ACHN (cell line): ENCODE measurements around the gene NDUFA12.

ENCODE experiments used
- DNase-seq: peaks from one replicate; pipeline ENCODE4 v3.0.0-alpha.2; 2015
- in situ Hi-C: cut with HindIII; loops from 2 replicates; pipeline ENCODE4 v1.10.0; 2017; ENCODE audit warnings: low sequenced_read_pairs, low pct_ligation_motif_present, low pct_unique_long_range_greater_than_20kb

Gene NDUFA12

GRCh38 chr12:94954029-94954685 is 49.3 kb downstream of the NDUFA12 start:
- in situ Hi-C loops, result no loop called here
- DNase-seq, result peak; percentile 18

- in situ Hi-C loops, result no loop called here
- no peak for DNase-seq
These were observed 51.2 kb downstream of the NDUFA12 start for GRCh38 chr12:94952325-94952724.

- DNase-seq, result no peak
- in situ Hi-C loops, result no loop called here
These were observed 52.2 kb downstream of the NDUFA12 start for GRCh38 chr12:94951071-94951934.

GRCh38 chr12:94948232-94948810 is 55.2 kb downstream of the NDUFA12 start:
- in situ Hi-C loops, result no loop called here

GRCh38 chr12:94942663-94943062 is 60.8 kb downstream of the NDUFA12 start:
- no peak for DNase-seq
- in situ Hi-C loops, result no loop called here

More at GRCh38 chr12:94948232-94948810, 55.2 kb downstream of the NDUFA12 start:
- no peak for DNase-seq

GRCh38 chr12:94941440-94941862 is 62.0 kb downstream of the NDUFA12 start:
- no peak for DNase-seq
- in situ Hi-C loops, result no loop called here

- in situ Hi-C loops, result no loop called here
- no peak for DNase-seq
These were observed 62.7 kb downstream of the NDUFA12 start for GRCh38 chr12:94940771-94941170.

DNA sequence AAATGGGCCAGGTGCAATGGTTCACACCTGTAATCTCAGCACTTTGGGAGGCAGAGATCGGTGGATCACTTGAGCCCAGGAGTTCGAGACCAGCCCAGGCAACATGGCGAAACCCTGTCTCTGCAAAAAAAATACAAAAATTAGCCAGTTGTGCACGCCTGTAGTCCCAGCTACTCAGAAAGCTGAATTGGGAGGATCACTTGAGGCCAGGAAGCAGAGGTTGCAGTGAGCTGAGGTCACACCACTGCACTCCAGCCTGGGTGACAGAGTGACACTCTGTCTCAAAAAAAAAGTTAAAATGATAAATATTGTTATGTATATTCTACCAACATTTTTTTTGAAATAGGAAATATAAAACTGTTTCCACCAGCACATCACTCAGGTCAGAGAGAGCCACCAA is 64.9 kb downstream of the NDUFA12 start:
- in situ Hi-C loops, result no loop called here
- DNase-seq, result no peak

DNA sequence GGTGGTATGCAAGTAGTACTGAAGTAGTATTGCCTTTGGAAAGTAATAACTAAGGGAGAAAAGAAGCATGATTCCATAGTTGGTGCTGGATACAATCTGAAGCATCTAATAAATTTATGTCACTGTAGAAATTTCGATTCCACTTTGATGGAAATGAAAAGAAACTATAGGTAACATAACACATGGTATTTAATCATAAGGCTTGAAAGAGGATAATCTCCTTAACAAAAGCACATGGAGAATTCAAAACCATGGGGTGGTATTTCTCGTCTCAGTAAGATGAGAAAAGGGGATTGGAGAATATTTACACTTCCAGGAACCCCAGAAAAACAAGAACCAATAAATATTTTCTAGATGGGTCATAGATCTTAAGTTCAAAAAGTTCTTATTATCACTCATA is 72.7 kb downstream of the NDUFA12 start:
- no peak for DNase-seq
- in situ Hi-C loops, result no loop called here

GRCh38 chr12:94930216-94930654 is 73.3 kb downstream of the NDUFA12 start:
- in situ Hi-C loops, result no loop called here
- DNase-seq, result no peak

DNA sequence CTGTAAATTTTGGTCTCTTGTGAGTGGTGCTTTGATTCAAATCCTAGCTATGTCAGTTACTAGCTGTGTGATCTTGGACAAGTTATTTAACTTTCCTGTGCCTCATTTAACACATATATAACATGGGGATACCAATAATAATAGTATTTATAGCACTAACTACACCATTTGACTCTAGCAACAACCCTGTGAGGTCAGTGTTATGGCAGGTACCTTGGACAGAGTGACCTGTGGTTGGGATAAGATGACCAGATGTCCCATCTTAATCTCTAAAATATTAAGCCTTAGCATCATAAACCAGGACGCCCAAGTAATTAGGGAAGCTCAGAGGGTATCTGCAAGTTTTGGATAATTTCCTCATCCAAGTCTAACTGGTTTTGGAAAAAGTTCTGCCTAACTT is 73.7 kb downstream of the NDUFA12 start:
- DNase-seq, result no peak
- in situ Hi-C loops, result no loop called here

DNA sequence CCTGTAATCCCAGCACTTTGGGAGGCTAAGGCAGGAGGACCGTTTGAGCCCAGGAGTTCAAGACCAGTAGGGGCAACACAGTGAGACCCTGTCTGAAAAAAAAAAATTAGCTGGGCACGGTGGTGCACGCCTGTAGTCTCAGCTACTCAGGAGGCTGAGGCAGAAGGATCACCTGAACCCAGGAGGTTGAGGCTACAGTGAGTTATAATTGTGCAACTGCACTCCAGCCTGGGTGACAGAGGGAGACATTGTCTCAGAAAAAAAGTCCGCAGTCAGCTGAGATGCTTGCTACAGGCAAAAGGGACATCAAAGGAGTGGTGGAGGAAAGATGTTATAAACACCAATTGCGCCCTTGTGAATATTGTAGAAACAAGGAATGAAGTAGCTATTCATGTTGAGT is 77.8 kb downstream of the NDUFA12 start:
- in situ Hi-C loops, result no loop called here
- DNase-seq, result no peak

GRCh38 chr12:94925206-94925605 is 78.3 kb downstream of the NDUFA12 start:
- DNase-seq, result no peak
- in situ Hi-C loops, result no loop called here

DNA sequence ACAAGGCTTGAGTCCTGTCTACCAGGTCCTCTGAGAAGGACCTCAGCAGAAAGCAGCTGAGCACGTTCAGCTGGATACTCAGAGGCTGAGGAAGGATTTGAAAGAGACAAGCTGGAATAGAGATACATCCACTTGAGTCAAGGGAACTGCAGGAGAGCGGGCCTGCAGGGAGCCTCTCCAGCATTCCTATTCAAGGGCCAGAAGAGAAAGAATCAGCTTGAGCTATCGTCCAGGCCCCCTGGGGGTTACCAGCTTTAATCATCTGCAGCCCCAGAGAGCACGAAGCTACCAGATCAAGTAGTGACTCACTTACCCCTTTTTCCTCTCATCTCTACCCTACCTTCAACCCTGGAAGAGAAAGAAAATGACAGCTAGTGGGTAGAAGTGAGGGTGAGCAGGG is 80.9 kb downstream of the NDUFA12 start:
- in situ Hi-C loops, result no loop called here
- DNase-seq, result no peak
